ENCODE measurements around the gene SERINC5.
"Not testable (repeated sequence)": the region's sequence is repeated elsewhere in the genome, so short reads cannot be mapped to it uniquely, and the experiment has no call there.

The SERINC5 gene

DNA sequence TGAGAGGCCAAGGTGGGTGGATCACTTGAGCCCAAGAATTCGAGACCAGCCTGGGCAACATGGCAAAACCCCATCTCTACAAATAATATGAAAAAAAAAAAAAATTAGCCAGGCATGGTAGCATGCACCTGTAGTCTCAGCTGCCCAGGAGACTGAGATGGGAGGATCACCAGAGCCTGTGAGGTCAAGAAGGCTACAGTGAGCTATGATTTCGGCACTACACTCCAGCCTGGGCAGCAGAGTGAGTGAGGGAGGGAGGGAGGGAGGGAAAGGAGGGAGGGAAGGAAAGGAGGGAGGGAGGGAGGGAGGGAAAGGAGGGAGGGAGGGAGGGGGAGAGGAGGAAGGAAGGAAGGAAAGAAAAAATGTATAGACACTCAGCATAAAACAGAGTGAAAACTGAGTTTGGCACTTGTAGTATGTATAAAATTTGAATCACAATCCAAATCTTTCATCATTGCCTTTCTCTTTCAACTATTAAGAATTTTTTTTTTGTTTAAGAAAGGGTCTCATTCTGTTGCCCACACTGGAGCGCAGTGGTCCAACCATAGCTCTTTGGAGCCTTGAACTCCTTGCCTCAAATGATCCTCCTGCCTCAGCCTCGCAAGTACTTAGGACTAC is 27.8 kb downstream of the SERINC5 start:
- DNase-seq (ENCODE audit: low read depth in 3 of 3): no peak

DNA sequence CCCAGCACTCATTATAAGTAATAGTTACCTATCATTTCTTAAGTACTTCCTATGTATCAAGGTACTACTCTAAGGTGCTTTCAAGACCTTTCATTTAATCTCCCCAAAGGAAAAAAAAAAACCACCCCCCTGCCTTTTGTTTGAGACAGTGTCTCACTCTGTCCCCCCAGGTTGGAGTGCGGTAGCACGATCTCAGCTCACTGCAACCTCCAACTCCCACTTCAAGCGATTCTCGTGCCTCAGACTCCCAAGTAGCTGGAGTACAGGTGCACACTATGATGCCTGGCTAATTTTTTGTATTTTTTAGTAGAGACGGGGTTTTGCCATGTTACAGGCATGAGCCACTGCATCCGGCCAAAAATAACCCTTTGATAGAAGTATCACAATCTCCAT is 29.9 kb downstream of the SERINC5 start:
- no peak for DNase-seq (ENCODE audit: low read depth in 3 of 3)

DNA sequence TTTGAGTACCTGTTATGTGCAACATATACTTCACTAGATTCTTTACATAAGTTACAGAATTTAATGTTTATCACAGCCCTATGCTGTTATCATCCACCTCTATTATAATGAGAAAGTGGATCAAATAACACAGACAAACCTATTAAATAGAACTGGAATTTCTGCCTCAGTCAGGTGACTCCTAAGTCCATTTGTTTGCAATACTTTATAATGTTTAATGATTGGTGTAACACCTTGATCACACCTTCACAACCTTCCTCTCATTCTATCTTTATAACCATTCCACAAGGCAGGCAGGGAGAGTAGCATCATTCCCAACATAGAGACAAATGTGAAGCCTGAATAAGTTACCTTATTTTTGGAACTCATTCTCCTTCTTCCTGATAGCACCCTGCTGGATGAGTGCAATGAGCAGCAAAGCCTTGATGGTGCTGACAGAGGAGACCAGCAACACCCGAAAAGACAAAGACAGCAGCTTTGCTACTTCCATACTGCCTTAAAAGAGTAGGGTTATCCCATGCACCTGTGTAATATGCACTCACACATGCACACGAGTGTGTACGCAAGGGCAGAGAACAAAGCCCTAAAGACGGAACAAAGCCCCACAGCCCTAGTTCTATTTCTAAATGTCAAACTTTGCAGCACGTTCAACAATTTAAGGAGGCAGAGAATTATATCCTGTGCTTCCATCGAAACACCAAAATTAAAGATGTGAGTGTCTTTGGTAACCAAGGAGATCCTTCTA is 30.5 kb downstream of the SERINC5 start:
- no peak for DNase-seq (ENCODE audit: low read depth in 3 of 3)

DNA sequence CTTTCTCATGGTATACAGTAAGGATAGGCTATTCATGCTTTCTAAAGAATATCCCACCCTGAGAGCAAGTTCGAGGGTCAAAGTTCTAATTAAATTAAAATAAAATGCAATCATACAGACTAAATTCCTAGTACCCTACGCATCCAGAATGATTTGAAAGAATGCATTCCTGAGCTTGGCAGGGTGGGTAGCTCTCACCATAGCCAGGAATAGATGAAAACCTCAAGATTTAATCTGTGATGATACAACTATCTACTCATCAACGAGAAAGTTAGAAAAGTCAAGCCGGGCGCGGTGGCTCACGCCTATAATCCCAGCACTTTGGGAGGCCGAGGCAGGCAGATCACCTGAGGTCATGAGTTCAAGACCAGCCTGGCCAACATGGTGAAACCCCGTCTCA is 32.3 kb downstream of the SERINC5 start:
- no peak for DNase-seq (ENCODE audit: low read depth in 3 of 3)

DNA sequence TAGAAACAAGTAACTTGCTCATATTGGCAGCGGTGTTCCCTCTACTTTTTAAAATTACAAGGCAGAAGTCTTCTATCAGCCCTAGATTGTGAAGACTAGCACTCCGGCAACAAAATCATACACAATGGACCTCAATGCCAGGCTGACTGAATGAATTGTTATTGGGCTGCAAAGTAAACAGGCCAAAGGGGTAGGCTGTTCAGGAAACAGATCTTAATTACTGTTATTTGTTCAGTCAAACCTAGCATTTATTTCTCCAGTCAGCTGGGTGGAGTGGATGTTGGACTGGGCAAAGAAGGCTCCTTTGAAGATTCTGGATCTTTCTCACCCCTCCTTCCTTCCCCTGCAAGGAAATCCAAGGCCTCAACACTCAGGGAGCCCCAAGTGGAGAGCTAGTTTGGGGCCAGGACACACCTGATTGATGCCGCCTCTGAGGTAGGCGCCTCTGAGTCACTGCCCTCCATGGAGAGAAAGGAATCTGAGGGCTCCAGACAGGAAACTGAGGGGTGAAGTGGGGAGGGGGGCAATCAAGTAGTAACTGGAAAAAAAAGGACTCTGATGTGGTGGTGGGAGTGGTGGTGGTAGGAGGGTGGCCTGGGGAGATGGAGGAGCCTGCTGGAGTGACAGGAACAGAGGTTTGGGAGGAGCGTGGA is 35.5 kb downstream of the SERINC5 start:
- DNase-seq (ENCODE audit: low read depth in 3 of 3): no peak

DNA sequence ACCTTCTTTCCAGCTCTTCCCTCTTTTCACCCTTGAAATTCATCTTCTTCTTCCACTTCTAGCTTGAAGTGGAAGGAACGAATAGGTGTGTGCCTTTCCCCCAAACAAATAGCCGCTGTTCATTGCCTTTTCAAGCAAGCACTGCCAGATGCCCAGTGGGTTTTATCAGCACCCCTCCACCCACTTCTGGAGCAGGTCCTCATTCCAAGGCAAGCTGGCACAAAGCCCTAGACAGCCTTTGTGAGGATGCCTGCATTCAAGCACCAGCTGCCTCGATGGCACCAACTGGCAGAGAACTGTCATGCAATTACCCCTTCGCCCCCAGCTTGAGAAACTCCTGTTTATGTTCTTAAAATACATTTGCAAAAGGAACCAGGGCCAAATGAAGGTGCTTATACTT is 36.5 kb downstream of the SERINC5 start:
- no peak for DNase-seq (ENCODE audit: low read depth in 3 of 3)

DNA sequence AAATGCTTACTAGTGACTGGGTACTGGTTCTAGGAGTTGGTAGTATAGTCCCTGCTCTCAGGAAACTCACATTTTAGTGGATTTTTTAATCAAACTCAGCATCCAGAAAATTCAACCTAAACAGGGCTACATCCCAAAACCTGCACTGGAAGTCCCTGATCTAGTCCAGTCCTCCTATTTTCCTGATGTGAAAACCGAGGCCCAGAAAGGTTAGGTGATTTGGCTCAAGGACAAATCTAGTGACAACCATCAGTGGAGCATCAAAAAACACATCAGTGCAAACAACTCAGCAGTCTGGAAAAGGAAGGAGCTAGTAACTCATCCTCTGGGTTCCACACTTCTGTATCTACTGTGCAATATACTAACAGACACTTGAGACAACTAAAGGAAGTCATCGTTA is 38.2 kb downstream of the SERINC5 start:
- no peak for DNase-seq (ENCODE audit: low read depth in 3 of 3)

DNA sequence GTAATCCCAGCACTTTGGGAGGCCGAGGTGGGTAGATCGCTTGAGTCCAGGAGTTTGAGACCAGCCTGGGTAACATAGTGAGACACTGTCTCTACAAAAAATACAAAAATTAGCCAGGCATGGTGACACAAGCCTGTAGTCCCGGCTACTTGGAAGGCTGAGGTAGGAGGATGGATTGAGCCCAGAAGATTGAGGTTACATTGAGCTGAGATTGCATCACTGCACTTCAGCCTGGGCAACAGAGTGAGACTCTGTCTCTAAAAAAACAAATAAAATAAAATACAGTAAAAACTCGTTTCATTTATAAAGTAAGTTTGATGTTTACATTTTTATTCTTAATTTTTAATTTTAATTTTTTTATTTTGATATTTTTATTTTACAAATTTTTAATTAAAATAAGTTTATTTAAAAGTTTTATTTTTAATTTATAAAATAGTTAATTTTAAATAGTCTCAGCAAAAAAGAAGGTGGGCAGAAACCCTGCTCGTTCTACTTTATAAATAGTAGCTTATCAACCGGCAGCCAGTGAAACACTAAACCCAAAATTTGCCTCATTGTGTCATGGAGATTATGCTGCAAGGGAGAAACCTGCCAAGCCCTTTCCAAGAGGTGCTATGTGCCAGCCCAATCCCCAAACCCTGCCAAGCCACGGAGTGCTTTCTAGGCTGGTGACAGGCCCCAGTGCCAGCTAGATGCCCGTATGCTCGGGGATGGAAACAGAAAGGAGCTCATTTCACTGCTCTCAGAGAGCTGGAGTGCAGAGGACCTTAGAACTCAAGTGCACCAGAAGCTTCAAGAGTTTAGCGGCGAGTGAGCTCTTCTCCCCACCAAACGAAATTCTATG is 38.9 kb downstream of the SERINC5 start:
- peak in 1 of 3 experiments; percentile 32 for DNase-seq (ENCODE audit: low read depth in 3 of 3)

DNA sequence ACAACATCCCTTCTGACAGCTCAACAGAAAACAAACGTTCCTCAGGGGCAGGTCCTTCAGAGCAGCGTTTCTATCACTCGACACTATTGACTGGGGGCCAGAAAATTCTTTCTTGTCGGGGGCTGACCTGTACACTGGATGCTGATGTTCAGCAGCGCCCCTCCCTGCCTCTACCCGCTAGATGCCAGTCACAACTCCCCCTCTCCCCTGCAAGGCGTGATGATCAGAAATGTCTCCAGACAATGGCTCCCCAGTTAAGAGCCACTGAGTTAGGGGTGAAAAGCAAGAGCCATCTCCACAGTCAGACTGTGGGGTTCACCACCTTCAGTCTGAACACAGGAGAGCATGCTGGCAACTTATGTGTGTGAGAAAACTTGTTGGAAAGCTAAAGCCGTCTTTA is 39.8 kb downstream of the SERINC5 start:
- DNase-seq (ENCODE audit: low read depth in 3 of 3): no peak

DNA sequence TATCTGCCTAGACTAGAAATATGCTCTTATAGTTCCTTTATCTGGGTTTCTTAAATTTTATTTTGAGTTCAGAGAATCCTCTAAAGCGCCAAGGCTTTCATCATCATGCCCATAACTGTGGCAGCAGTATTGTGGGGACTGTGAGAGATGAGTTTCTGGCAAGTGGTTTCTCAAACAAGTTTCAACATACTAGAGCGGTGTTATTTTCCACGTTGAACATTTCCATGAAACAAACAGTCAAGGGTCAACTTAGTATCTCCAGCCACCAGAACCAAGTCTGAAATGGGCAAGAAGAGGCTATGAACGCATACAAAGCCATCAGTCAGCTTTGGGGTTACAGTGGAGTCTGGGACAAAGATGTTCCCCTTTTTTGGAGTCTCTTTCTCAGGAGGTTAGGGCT is 40.3 kb downstream of the SERINC5 start:
- no peak for DNase-seq (ENCODE audit: low read depth in 3 of 3)

DNA sequence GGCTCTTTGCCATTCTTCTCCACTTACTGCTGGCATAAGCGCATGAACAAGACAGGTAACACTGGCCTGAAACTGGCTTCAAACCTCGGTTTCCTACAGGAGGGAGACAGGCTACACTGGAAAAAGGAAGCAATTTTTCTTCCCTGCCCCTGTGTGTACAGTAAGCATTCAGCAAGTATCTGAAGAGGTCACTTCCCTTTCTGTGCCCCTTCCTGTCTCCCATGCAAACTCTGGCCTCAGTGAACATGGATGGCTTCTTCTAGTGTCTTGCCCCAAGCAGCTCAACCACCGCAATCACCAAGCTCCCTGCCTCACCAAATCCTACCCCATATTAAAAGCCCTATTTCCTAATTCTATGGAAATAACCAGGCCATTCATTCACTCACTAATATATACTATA is 42.4 kb downstream of the SERINC5 start:
- no peak for DNase-seq (ENCODE audit: low read depth in 3 of 3)

DNA sequence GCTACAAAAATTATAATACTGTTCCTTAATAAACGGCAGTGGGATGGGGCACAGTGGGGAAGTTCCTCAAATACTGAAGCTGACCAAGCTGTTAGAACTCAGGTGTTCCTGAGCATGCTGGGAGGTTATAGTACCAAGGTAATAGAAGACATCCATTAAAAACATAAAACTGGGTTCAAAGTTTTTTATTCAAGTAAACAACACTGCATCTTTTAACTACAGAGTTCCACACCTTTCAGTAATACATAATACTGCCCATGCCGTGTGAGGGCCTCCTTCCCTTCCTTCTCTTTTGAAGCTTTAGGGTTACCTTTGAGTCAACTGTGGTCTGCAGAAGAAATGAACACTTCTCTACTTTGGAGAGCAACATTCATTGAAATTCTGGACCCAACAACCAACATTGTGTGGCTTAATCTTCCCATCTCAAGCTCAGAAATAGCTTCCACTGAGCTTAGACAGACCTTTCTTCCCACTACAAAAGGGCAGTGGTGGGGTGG is 43.6 kb downstream of the SERINC5 start:
- DNase-seq (ENCODE audit: low read depth in 3 of 3): no peak

DNA sequence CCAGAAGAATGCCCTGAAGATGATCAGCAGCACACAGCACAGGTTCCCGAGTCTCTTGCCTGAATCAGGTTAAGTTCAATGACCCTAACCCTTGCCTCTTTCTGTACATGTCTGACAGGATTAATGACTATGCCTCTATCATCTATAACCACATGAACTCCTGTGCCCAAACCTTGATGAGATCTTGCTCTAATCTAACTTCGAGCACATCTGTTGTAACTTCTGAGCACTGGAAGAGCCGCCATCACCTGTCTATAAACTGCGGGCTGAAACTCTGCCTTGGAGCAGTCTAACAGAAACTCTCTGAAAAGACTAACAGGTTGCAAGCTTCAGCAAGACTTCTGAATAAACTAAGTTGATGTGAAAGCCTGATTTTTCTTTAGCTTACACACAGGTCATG is 44.5 kb downstream of the SERINC5 start:
- no peak for DNase-seq (ENCODE audit: low read depth in 3 of 3)

DNA sequence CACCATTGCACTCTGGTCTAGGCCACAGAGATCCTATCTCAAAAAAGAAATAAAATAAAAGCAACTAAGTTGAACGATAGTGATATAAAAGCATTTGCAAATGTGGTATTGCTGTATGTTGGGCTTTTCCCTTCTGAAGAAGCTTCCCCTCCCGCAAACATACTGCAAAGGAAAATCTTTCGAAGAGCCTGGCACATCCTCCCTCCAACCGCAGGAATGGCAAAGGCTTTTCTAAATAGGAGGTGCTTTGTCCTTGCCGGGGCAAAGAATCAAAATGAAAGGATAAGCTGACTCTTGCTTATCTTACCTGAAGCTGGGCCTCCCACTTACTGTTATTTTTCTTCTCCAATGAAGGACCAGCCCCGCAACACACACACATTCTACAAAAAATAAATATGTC is 45.8 kb downstream of the SERINC5 start:
- DNase-seq (ENCODE audit: low read depth in 3 of 3): no peak

DNA sequence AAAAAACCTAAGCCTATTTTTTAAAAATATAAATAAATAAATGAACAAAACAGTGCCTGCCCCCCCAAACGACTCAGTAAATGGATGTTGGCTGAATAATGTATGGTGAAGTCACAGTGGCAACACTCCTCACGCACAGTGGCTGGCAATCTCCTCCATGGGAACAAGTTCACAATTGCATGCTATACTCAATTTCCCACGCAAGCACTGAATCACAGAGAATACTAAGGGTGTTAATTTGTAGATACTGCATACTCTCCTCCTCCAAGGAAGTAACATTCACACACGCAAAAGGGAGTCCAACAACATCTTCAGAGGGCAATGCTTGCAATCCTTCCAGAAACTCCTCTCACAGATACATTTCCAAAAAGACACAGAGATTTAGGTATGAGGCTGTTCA is 47.5 kb downstream of the SERINC5 start:
- DNase-seq (ENCODE audit: low read depth in 3 of 3): no peak

DNA sequence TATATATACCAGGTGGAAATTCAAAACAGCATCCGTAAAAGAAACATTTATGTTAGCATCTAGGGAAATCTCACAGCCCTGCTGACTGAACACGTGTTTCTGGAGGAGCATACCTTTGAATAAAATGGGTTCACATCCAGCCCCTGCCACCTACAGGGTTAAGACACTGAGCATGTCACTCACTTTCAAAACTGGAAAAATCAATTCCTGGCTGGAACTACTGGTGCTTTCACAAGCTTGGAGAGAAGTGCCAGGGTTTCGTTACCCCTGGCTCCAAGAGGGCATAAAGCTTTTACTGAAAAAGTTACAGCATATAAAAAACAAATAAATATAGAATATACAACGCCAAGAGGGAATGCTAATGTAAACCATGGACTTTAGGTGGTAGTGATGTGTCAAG is 48.0 kb downstream of the SERINC5 start:
- DNase-seq (ENCODE audit: low read depth in 3 of 3): no peak

DNA sequence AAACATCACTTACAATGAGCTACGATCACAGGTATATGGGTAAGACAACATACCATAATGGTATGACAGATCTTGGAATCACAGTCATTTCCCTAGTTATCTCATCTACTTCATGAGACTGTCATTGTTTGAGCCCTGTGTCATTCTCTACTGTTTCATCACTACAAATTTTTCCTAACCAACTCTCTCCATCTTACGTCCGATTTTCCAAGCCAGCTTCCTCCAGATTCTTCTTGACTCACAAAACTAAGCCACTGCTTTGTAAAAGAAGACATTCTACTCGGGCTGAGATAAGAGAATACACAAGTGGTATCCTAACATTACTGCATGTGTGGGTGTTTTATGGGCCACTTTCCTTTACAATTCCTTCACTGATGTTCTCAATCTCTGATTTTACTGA is 49.6 kb downstream of the SERINC5 start:
- no peak for DNase-seq (ENCODE audit: low read depth in 3 of 3)

DNA sequence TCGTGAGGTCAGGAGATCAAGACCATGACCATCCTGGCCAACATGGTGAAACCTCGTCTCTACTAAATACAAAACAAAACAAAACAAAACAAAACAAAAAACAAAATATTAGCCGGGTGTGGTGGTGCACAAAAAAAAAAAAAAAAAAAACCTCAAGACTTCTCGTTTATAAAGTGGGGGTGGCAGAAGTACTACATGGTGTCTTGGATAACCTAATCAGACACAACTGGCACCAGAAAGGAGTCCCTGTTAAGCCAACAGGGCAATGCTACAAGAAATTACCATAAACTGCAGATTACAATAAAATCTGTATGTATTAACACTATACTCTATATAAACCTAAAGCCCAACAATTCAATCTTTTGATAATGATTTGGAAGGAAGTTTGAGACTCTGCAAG is 50.0 kb downstream of the SERINC5 start:
- DNase-seq (ENCODE audit: low read depth in 3 of 3): no peak

DNA sequence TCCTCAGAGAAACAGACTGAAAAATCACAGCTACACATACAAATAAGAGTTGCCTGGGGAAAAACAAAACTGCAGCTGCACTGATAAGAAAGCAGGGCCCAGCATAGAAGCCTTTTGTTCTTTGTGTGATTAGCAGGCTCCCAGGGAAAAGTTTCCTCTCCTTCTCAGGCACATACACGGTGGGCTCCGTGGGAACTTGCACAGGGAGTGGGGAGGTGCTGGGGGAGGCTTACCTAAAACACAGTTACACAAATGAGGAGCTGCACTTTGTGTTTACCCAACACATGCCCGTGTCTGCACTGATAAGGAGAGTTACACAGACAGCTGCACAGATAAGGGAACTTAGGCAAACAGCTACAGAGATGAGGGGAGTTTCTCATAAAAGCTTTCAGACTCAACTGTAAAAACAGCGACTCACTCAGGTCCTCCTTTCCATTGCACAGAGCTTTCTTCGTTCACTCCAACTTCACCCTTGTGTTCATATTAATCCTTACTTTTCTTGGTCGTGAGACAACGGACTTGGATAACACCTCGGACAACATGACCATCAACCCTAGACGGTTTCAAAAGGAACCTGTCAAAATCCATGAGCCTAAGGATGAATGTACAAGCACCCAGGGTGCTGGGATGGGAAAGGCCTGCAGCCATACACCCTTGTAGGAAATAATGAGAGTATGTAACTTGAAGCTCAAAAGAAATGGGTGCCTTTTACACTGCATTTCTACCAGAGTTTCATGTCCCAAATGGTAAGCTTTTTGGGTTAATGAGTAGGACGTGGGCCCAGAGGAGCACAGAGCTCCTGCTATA is 50.8 kb downstream of the SERINC5 start:
- no peak for DNase-seq (ENCODE audit: low read depth in 3 of 3)

DNA sequence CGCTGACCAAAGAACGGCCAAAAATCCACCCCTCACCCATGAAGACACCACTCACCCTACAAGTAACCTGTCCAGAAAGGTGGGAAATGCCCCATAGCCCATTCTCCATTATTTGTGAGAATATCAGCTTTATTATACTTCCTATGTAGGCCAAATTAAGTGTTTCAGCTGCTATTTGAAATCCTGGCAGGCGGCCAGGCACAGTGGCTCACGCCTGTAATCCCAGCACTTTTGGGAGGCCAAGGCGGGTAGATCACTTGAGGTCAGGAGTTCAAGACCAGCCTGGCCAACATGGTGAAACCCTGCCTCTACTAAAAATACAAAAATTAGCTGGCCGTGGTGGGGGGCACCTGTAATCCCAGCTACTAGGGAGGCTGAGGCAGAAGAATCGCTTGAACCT is 54.1 kb downstream of the SERINC5 start:
- not testable (repeated sequence) for DNase-seq (ENCODE audit: low read depth in 3 of 3)

DNA sequence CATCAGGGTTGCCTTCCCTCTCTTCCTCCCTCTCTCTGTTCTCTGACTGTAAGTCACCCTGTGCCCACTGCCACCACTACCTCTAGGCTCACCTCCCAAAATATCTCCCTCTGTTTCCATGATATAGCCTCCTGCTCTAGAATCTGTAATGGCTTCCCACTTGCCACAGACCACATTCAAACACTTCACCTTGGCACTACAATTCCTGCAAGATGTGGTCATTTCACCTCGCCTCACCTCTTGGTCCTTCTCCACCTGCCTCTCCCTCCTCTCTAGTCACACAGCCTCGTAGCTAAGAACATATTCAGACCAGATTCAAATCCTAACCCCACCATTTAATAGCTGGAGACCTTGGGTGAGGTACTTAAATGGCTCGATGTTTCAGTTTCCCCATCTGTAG is 56.9 kb downstream of the SERINC5 start:
- DNase-seq (ENCODE audit: low read depth in 3 of 3): no peak
